Suprapubic skin (tissue), 4 donors: Measurements from ENCODE around the gene ZNF182.
"Not testable (repeated sequence)": the region's sequence is repeated elsewhere in the genome, so short reads cannot be mapped to it uniquely, and the experiment has no call there.

ENCODE experiments used
- EP300 ChIP-seq: sonication (generic); formaldehyde crosslinking; IDR thresholded peaks from one replicate; pipeline ENCODE4 v1.6.1; 2017; ENCODE audit warnings: antibody characterized with exemption
- POLR2A ChIP-seq, 2 donors: fragments of 450-650 bp; IDR thresholded peaks; one replicate each; pipeline ENCODE4 v1.6.1; 2017; ENCODE audit warnings: antibody characterized with exemption in 2 of 2, mild to moderate bottlenecking in 2 of 2, moderate library complexity in 2 of 2
- POLR2AphosphoS5 ChIP-seq, 3 donors: sonication (generic); formaldehyde crosslinking; IDR thresholded peaks; one replicate each; pipeline ENCODE4 v1.6.1; 2017; ENCODE audit warnings: antibody characterized with exemption in 3 of 3
- TF ChIP-seq, protein P1 (sequence below), 2 donors: fragments of 200-600 bp in 1 of 2; fragments of 450-650 bp in 1 of 2; sonication (generic) in 1 of 2; IDR thresholded peaks; one replicate each; pipeline ENCODE4 v1.5.1; 2016 to 2019; ENCODE audit warnings: antibody characterized with exemption in 2 of 2, mild to moderate bottlenecking in 1 of 2, moderate library complexity in 1 of 2

GRCh38 chrX:47958206-47958605, 45.6 kb downstream of the ZNF182 start:
- TF ChIP-seq, protein P1, sequence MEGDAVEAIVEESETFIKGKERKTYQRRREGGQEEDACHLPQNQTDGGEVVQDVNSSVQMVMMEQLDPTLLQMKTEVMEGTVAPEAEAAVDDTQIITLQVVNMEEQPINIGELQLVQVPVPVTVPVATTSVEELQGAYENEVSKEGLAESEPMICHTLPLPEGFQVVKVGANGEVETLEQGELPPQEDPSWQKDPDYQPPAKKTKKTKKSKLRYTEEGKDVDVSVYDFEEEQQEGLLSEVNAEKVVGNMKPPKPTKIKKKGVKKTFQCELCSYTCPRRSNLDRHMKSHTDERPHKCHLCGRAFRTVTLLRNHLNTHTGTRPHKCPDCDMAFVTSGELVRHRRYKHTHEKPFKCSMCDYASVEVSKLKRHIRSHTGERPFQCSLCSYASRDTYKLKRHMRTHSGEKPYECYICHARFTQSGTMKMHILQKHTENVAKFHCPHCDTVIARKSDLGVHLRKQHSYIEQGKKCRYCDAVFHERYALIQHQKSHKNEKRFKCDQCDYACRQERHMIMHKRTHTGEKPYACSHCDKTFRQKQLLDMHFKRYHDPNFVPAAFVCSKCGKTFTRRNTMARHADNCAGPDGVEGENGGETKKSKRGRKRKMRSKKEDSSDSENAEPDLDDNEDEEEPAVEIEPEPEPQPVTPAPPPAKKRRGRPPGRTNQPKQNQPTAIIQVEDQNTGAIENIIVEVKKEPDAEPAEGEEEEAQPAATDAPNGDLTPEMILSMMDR (IDR thresholded peaks at IDR 0.05), result not testable (repeated sequence)
- TF ChIP-seq POLR2A (IDR thresholded peaks at IDR 0.05); POLR2AphosphoS5 (IDR thresholded peaks at IDR 0.05); EP300: not testable (repeated sequence)
